Right ventricle myocardium superior (tissue), 1 donor: ENCODE results near the gene GMDS. TPM values are rescaled to one million over a fixed set of nuclear protein-coding genes. Genes with fewer than 3 reads are reported as not detected.

Experiments used
- ATAC-seq: fragments of 200-7000 bp; cut with Tn5 transposase; one replicate; pipeline ENCODE4 v1.9.1; 2020; ENCODE audit warnings: mild to moderate bottlenecking; ENCODE audit not compliant: poor library complexity
- DNase-seq: peaks from one replicate; pipeline ENCODE4 v3.0.0-alpha.2; 2020
- intact Hi-C: fragments of 100-400 bp; cut with DNase I; formaldehyde crosslinking; loops from one replicate; pipeline ENCODE4 v1.11.2; 2022
- long read RNA-seq: library from polyadenylated mRNA; unstranded; transcript quantifications from one replicate; pipeline ENCODE4 v2.0.0, GENCODE V29; 2021
- total RNA-seq: library from RNA; stranded (reverse); fragmentation: NEBNext Ultra II Directional; extraction: Animal tissue kit (Norgen Biotek cat#: 25700); gene quantifications from one replicate; pipeline ENCODE4 v1.2.1, GENCODE V29; 2021
- donor health status: DM: no; HTN: yes; CAD: no; lungs with severe emphysema.

The GMDS gene
- total RNA-seq = 4.9 TPM
- long read RNA-seq, transcript GMDS-202 (11 exons, 1,752 nt) = major isoform, 10 of 11 reads
- long read RNA-seq, partial matches to known transcripts = 0 of 11 reads
- long read RNA-seq, other reads (novel, unspliced or antisense) = 1 of 11 reads

DNA sequence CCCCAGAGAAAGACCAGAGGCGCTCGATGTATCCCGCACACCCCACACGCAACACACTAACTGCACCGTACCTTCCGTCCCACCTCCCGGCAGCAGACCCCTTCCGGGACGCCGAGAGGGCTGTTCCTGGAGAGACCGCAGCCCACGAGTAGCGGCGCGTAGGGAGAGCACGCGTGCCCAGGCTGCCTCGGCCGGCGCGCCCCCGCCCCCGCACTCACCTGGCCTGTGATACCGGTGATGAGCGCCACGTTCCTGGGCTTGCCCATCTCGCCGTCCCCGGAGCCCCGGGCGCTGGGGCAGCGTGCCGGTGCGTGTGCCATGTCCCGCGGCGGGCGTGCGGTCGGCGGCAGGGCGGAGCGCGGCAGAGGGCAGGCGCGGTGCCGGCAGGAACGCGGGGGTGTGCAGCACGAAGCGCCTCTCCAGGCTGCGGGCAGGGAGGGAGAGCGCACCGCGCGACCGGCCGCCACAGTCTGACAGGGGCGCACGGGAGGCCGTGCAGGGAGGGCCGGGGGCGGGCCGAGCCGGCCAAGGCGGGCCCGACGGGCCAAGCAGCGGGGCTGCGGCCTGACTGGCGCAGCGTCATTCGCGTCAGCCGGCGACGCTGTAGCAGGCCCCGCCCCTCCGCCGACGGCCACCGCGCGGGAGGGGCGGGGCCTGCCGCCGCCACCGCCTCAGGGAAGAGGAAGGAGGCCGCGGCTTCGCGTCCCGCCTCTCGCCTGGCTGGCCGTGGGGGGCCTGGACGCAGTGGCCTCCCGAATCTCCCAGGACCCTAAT lies at the start of gene GMDS:
Gene GMDS (minus strand): TSS at position 503 of the 774 bp plus-strand sequence.
- ATAC-seq (peak; percentile 100), DNase-seq (peak; percentile 92)
- intact Hi-C loops = no loop called here

DNA sequence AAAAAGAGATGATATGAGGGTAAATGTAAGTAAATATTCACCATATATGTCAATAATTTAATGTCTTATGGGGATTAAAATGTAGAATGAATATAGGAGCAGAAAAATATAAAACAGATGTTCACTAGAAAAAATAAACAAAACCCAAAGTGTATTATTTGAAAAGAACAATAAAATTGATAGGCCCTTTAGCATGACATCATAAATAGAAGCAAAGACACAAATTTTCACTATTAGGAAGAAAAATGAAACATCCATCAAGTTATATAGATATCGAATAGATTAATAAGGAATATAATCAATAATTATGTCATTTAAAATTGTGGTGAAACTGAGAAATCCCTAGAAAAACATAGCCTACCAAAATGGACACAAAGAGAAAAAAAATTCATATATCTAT lies 40.1 kb upstream of the GMDS start:
- no peak for ATAC-seq

DNA sequence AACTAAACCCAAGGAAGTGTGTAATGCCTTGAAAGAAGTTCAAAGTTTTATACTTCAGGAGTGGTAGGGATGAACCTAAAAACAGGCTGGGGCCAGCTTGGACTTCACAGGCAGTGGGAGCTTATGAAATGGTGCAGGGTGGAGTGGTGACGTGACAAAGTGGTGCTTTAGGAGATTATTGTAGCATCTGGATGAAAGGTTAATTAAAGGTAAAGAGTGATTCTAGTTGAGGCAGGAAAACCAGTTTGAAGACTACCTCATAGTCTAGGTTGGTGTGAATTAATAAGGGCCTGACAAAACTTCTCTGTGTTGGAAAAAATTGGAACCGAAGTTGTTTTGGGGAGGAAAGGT lies 30.5 kb upstream of the GMDS start:
- no peak for DNase-seq
- ATAC-seq = no peak
- intact Hi-C loops = no loop called here

More for the DNA sequence above, 40.1 kb upstream of the GMDS start:
- no peak for DNase-seq
- intact Hi-C loops = no loop called here

DNA sequence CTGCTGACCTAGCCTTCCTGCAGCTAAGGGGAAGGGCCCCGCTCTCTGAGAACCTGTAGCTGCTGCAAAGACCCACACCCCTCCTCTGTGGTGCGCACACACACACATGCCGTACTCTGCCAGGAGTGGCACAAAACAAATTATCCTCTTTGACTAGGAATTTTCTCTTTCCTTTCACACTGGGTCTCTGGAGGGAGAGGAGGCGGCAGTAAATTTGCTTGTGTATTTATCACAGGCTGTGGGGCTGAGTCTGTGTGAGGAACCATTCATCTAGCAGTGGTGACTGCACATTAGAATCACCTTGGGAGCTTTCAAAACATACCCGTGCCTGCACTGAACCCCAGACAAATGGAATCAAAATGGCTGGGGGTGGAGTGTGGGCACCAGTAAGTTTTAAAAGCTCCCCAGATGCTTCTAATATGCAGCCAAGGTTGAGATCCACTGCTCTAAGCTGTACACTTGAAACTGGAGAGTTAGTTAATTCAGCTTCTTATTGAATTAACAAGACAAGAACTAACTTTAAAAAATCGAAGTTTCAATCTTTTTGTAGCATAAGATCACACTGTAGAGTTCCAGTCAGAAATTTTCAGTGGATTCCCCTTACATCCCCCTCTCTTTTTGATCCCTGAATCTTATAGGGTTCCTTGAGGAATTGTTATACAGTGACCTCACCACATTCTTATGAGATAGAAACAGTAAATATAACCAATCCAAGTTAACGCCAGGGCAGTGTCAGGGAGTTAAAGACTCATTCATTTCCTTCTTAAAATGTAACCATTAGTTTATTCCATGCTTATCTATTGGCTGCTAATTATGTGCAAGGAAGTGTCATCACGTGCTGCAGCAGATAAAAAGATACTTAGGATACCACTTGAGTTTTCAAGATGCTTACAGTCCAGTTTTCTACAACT lies 29.8 kb upstream of the GMDS start:
- no peak for ATAC-seq
- intact Hi-C loops = no loop called here
- DNase-seq = no peak

DNA sequence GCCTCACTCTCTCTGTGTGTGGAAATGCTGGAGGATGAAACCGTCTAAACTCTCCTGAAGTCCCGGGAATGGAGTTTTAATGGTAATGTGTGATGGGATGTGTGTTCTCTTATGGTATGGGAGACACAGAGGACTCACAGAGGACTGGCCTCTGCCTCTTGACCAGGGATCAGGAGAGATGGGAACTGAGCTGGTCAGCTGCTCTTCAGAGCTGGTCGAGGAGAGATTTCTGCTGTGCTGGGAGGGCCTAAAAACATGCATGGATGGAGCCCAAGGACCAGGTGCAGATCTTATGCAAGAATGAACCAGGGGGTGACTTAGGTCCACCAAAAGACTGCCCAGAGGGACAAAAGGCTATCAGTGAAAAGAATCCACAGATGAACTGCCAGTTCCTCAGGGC lies 27.3 kb upstream of the GMDS start:
- intact Hi-C loops = no loop called here
- no peak for DNase-seq
- no peak for ATAC-seq

DNA sequence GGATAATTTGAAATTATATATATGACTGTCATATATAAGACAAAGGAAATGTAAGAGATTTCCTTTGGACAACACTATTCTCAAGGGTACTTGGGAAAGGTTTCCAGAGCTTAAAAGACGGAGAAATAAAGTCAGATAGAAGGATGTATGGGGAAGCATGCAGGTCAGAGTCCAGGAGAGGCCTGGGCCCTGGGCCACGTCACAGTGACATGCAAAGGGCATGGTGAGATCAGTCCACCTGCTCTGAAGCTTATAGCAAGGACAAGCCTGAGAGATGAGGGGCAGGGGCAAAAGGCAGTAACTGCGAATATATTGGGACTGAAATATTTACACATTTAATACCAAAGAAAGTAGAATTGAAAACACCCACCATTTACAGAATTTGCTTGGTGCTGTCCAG lies 24.6 kb upstream of the GMDS start:
- DNase-seq = no peak
- ATAC-seq = no peak
- intact Hi-C loops = no loop called here

DNA sequence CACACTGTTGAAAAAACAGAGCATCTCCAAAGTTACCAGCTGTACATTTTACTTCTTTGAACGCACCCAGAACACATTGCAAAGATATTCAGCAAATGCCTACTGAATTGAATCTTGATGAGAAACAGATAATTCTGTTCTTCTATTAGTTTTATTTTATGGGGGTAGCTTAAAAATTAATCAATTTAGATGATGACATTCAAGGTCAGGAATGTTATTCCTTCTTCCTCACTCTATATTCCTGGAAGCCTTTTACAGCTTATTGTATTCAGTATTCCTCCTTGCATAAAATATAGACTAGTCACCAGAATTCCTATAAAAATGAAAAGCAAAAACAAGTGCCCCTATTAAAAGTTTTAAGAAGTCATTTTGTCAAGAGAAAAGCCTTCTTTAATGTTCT lies 21.4 kb upstream of the GMDS start:
- intact Hi-C loops = no loop called here
- no peak for ATAC-seq
- no peak for DNase-seq

DNA sequence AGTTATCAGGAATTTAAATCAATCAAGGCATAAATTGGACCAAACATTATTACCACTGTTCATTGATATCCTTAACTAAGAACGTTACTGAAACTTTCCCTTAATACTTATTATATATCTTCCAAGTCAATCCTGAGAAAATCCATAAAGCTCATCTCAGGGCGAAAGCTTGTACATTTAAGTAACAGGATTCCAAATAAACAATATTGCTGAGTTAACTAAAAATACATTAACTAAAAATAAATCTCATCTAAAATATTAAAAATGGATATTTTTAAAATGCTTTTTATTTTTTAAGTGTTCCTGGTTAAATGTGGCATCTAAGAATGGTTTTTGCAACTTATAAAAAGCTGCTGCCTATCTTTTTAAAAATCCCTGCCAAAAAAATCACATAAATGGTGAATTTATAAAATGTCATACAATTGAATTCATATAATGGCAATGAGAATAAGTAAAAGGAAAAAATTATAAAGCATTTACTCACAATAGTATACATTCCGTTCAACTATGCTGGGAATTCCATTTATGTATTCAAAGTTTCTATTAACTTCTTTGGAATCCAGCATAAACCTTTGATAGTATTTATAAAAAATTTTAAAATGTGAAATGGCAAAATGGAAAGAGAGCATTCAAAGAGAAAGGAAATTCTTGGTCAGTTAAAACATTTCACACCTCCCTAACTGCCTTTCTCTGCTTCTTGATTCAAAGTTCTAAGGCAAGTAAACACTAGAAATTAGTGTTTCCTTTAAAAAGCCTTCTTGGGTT lies 20.8 kb upstream of the GMDS start:
- intact Hi-C loops = no loop called here
- DNase-seq (no peak), ATAC-seq (no peak)

DNA sequence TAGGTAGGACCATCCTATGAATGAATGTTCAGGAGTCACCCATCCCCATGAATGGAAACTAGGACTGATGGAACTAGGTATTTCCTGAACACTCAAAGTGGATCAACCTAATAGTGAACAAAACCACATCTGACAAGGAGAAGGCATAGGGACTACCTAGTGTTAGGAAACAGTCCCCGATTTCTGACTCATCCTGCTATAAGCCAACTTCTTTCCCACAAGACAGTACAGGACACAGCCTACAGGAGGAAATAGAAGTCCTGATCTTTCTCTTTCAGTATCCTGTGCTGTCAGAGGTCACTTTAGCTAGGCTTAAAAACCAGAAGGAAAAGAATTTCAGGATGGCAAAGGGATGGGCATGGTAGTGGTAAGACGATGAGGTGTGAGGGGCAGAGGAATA lies 19.5 kb upstream of the GMDS start:
- DNase-seq (no peak), ATAC-seq (no peak)
- intact Hi-C loops = no loop called here

DNA sequence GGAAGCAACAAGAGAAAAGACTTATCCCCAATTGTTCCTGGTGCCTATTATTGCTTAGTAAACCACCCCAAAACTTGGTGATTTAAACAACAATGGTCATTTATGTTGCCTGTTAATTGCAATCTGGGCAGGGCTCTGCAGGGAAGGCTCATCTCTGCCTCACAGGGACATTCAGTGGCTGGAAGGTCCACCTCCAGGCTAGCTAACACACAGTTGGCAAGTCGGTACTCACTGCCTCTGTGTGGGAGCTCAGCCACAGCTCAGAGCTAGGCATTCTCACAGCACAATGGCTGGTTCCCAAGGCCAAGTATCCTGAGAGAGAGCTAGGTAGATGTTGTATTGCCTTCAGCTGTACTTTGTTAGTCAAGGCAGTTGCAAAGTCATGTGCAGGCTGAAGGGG lies 18.5 kb upstream of the GMDS start:
- ATAC-seq (no peak), DNase-seq (no peak)
- intact Hi-C loops = no loop called here

DNA sequence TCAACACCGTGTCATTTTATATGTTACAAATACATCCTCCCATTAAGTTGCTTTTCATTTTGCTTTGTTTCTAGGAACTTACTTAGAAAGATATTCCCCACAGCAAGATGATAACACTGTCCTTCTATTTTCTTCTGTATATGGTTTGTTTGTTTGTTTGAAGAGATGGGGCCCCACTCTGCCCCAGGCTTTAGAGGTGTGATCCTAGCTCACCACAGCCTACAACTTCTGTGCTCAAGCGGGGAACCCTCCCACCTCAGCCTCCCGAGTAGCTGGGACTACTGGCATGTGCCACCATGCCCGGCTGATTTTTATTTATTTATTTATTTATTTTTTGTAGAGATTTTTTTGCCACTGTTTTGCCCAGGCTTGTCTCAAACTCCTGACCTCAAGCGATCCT lies 14.2 kb upstream of the GMDS start:
- intact Hi-C loops = no loop called here
- ATAC-seq (no peak), DNase-seq (no peak)

DNA sequence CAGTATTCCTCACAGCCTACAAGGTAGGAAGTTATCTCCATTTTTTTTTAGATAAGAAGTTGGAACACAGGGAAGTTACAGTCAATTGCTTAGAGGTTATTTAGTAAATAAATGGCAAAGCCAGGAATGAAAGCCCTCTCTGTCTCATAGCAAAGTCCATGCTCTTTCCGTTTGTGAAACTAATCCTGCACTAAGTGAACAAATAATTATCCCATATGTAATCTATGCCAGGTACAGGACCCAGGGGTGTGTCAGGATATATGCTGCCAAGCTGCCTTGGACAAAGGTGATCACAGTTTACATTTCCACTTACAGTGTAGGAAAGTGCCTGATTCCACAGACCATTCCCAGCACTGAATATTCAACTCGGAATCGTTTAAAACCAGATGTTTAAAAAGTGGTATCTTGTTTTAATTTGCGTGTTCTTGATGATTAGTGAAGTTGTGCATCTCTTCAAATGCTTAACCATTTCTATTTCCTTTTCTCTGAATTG lies 13.6 kb upstream of the GMDS start:
- intact Hi-C loops = no loop called here
- no peak for ATAC-seq
- DNase-seq = no peak

DNA sequence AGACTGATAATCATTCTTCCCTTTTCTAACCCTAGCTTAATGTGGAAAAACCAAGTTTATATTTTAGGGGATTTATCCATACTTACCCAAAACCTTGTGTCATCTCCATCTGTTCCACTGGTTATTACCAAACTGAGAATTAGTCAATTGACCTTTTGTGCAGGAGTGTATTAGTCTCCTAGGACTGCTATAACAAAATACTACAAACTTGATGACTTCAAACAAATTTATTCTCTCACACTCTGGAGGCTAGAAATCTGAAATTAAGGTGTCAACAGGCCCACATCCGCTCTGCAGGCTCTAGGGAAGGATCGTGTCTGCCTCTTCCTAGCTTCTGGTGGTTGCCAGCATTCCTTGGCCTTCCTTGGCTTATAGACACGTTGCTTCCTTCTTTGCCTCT lies 12.7 kb upstream of the GMDS start:
- intact Hi-C loops = no loop called here
- ATAC-seq (no peak), DNase-seq (no peak)

DNA sequence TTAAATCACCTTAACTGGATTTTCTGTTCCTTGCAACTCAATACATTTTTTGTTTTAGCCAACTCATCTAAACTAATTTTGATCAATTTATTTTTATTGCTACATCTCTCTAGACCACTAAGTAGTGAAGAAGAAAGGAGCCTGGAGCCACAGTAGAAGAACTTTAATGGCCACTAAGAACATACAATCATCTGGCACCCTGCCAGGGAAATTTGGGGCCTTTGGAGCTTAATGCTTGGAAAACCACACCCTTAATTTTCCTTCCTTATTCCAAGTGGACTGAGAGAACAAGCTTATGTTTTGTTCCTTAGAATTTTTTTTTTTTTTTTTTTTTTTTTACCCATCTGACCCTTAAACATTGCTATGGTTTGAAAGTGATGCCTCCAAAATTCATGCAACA lies 12.0 kb upstream of the GMDS start:
- DNase-seq = peak; percentile 46
- ATAC-seq = no peak
- intact Hi-C loops = no loop called here

DNA sequence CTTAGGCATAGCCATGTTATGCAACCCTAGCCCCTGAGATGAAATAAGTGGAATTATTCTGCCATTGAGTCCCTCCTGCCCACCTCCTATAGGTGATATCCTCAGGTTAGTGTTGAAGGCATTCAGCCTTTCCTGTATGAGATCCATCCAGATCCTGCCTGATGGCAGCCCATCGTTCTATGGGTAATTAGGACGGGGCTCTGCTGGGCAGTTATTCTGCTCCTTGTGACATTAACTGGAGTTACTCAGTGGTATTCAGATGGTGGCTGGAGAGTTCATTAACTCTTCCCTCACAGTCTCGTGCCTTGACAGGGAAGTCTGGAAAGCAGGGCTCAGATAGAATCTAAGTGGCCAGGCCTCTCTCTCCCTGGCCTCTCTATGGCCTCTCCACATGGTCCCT lies 9.3 kb upstream of the GMDS start:
- intact Hi-C loops = no loop called here
- DNase-seq = no peak

DNA sequence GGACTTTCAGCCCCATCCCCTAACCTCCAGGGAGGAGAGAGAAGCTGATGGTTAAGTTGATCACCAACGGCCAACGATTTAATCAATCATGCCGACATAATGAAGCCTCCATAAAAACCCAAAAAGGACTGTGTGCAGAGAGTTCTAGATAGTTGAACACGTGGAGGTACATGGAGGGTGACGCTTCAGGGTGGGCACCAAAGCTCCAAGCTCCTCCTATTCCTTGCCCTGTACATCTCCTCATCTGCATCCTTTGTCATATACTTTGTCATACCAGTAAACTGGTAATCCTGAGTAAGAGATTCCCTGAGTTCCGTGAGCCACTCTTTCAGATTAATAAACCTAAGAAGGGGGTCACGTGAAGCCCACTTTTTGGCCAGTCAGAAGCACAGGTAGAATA lies 3.7 kb upstream of the GMDS start:
- ATAC-seq = no peak

More for the DNA sequence above, 9.3 kb upstream of the GMDS start:
- no peak for ATAC-seq

DNA sequence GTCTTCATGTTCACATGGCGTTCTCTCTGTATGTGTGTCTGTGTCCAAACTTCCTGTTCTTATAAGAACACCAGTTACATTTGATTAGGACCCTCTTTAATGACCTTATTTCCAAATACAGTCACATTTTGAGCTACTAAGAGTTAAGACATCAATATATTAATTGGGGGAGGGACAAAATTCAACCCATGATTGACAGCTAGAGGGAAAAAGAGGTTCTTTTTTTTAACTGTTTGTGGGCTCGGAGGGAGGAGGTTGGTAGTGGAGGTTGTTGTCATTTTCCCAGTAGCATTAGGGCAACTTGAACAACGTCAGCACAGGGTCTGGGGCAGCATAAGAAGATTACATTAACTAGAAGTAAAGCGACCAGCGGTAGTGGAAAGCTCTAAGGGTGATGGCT lies 2.3 kb upstream of the GMDS start:
- no peak for ATAC-seq
- no peak for DNase-seq
- intact Hi-C loops = no loop called here

More for the DNA sequence above, 3.7 kb upstream of the GMDS start:
- intact Hi-C loops = no loop called here
- DNase-seq = no peak

DNA sequence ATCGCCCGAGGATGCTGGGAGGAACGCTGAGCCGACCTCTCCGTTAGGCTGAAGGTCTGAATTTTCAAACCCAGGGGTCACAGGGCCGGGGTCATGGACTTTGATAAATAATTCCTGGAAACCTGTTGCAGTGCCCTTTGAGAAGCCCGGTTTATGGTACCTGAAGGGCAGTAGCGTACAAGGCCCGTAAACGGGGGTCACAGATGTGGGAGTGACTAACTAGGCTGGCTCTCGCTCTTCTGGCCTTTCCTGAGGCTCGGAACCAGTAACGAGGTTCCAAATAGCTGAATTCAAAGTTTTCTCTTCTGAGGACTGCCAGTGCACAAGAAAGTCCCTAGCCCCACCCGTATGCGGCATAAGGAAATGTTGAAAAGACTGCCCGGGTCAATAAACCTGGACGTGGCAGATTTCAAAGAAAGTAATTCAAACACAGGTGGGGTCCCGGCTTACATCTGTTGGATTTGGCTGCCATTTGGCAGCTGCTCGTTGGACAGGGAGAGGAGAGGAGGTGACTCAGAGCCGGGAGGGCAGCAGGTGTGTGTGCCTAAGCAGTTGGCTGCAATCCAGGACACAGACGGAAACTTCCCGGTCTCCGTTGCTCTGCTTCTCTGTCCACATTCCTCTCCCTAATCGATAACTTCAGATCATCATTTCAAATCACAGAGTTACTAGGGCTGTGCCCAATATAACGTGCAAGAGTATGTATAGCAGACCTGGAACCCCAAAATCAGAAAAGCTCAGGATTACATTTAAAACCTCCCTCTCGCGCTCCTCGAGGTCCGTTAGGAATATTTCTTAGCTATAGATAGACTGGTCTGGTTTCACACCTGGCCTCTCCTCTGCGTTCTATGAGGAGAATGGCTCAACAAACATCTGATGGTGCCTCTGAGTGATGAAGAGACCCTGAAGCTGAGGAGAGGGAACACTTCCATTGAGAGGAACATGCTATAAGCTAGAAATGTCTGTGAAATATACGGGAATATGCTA lies 765 bp upstream of the GMDS start:
- intact Hi-C loops = no loop called here

More for the DNA sequence above, 765 bp upstream of the GMDS start:
- peak; percentile 47 for DNase-seq
- ATAC-seq = peak; percentile 22
